ENCODE results near the gene MCC. TPM values are rescaled to one million over a fixed set of nuclear protein-coding genes. Genes with fewer than 3 reads are reported as not detected.

Gene MCC
- polyA plus RNA-seq, 1 donor (not counting 4 experiments of a cell fraction or from before 2014, with no cell fraction given) = 24.6 TPM

DNA sequence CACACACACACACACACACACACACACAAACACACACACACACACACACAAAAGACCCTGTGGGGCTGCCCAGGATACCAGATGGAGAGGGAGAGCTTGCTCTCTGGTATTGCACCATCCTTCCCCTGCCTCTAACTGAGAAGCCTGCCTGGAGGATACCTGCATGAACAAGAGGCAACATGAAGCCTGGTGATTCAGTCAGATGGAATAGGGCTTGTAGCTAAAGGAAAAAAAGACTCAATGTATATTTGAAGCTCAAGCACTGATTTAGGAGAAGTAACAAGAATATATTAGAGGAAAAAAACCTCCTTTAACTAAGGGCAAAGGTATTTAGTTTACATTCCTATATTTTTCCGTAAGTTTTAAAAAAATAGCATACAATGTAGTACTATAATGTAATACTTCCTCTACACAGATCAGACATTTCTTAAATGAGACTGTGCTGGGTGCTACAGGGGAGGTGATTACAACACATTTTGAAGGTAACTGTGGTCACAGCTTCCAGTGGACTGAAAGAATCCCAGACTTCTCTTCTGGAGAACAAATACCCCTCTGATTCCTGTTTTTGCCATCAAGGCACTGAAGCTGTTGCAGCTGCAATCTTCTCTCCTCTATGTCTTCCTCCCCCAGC, 342.4 kb downstream of the MCC start:
- peak overlapping the region; percentile 57 for H3K9ac ChIP-seq (ENCODE audit: control insufficient read depth, extremely low read depth, insufficient read depth, low read length)
- H3K27me3 ChIP-seq (ENCODE audit: control insufficient read depth, extremely low read depth, insufficient read depth, low read length) = no peaks in the 10 kb centered on the region
- H3K9me3 ChIP-seq (ENCODE audit: control insufficient read depth, low read depth, low read length) = no peaks in the 10 kb centered on the region
- peak; percentile 90 for DNase-seq (ENCODE audit: low read depth, low spot score)
- peak; percentile 88 for FAIRE-seq
- no peaks in the 10 kb centered on the region for H4K20me1 ChIP-seq (ENCODE audit: control insufficient read depth, extremely low read depth, insufficient read depth, low read length)
- H3K4me3 ChIP-seq (ENCODE audit: control insufficient read depth in 2 of 3, extremely low read depth in 1 of 3, insufficient read depth in 2 of 3, low read depth in 1 of 3, low read length in 3 of 3) = peak overlapping the region in 1 of 3 experiments; percentile 15
- peaks cover 33% of the 10 kb centered on the region for H3K4me1 ChIP-seq (ENCODE audit: control insufficient read depth, extremely low read depth, insufficient read depth, low read length)
- peak overlapping the region; percentile 82 for H3K4me2 ChIP-seq (ENCODE audit: control insufficient read depth, extremely low read depth, insufficient read depth, low read depth, low read length)
- H3K36me3 ChIP-seq (ENCODE audit: control insufficient read depth in 2 of 2, extremely low read depth in 1 of 2, insufficient read depth in 2 of 2, low read length in 2 of 2) = peaks cover 0 to 2% of the 10 kb centered on the region in 2 experiments
- TF ChIP-seq, protein P1, sequence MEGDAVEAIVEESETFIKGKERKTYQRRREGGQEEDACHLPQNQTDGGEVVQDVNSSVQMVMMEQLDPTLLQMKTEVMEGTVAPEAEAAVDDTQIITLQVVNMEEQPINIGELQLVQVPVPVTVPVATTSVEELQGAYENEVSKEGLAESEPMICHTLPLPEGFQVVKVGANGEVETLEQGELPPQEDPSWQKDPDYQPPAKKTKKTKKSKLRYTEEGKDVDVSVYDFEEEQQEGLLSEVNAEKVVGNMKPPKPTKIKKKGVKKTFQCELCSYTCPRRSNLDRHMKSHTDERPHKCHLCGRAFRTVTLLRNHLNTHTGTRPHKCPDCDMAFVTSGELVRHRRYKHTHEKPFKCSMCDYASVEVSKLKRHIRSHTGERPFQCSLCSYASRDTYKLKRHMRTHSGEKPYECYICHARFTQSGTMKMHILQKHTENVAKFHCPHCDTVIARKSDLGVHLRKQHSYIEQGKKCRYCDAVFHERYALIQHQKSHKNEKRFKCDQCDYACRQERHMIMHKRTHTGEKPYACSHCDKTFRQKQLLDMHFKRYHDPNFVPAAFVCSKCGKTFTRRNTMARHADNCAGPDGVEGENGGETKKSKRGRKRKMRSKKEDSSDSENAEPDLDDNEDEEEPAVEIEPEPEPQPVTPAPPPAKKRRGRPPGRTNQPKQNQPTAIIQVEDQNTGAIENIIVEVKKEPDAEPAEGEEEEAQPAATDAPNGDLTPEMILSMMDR (optimal IDR thresholded peaks at IDR 0.05 in 1 of 3, IDR thresholded peaks at IDR 0.05 in 1 of 3, conservative IDR thresholded peaks at IDR 0.05 in 1 of 3; ENCODE audit: extremely low read depth in 1 of 3, insufficient read depth in 2 of 3, low read length in 3 of 3) = no peak
- TF ChIP-seq EZH2 (IDR thresholded peaks at IDR 0.05; ENCODE audit: low read length) = no peak
- peaks cover 2% of the 10 kb centered on the region for H3K9me1 ChIP-seq (ENCODE audit: control insufficient read depth, extremely low read depth, insufficient read depth, low read length)
- H2AFZ ChIP-seq (ENCODE audit: control insufficient read depth, low read length) = peak overlapping the region; percentile 38
- peaks cover 41% of the 10 kb centered on the region for H3K79me2 ChIP-seq (ENCODE audit: control insufficient read depth, insufficient read depth, low read length)
- dilution Hi-C loops (cut with MboI; ENCODE audit: extremely low pct_ligation_motif_present, low sequenced_read_pairs) = no loop called here
- H3K27ac ChIP-seq (ENCODE audit: control insufficient read depth, insufficient read depth, low read length) = peak overlapping the region; percentile 86

DNA sequence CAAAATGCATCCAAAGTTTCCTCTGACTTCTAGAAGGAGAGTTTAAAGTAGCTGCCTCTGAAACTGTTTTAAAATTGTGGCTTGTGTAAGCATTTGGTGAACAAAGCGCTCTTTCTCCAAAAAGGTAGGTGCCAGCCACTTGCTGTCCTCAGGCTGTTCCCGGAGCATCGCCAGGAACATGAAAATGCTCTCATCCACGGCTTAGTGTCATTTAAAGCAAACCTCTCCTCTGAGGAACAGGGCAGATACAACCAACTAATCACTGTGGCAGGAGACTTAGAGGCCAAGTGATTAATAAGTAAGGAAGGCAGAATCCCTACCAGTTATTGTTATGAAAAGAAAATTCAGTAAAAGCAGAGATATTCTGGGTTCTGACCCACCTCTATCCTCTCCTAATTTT, 346.1 kb downstream of the MCC start:
- no peaks in the 10 kb centered on the region for H4K20me1 ChIP-seq (ENCODE audit: control insufficient read depth, extremely low read depth, insufficient read depth, low read length)
- peak; percentile 62 for FAIRE-seq
- H3K9ac ChIP-seq (ENCODE audit: control insufficient read depth, extremely low read depth, insufficient read depth, low read length) = no peak overlapping the region
- no peak overlapping the region for H3K4me3 ChIP-seq (ENCODE audit: control insufficient read depth in 2 of 3, extremely low read depth in 1 of 3, insufficient read depth in 2 of 3, low read depth in 1 of 3, low read length in 3 of 3)
- TF ChIP-seq, protein P1 (optimal IDR thresholded peaks at IDR 0.05 in 1 of 3, IDR thresholded peaks at IDR 0.05 in 1 of 3, conservative IDR thresholded peaks at IDR 0.05 in 1 of 3; ENCODE audit: extremely low read depth in 1 of 3, insufficient read depth in 2 of 3, low read length in 3 of 3) = no peak
- no peak for TF ChIP-seq EZH2 (IDR thresholded peaks at IDR 0.05; ENCODE audit: low read length)
- no peaks in the 10 kb centered on the region for H3K9me3 ChIP-seq (ENCODE audit: control insufficient read depth, low read depth, low read length)
- no peak overlapping the region for H2AFZ ChIP-seq (ENCODE audit: control insufficient read depth, low read length)
- peaks cover 33% of the 10 kb centered on the region for H3K4me1 ChIP-seq (ENCODE audit: control insufficient read depth, extremely low read depth, insufficient read depth, low read length)
- H3K27me3 ChIP-seq (ENCODE audit: control insufficient read depth, extremely low read depth, insufficient read depth, low read length) = no peaks in the 10 kb centered on the region
- peaks cover 2 to 4% of the 10 kb centered on the region in 2 experiments for H3K36me3 ChIP-seq (ENCODE audit: control insufficient read depth in 2 of 2, extremely low read depth in 1 of 2, insufficient read depth in 2 of 2, low read length in 2 of 2)
- DNase-seq (ENCODE audit: low read depth, low spot score) = peak; percentile 17
- dilution Hi-C loops (cut with MboI; ENCODE audit: extremely low pct_ligation_motif_present, low sequenced_read_pairs) = no loop called here
- H3K9me1 ChIP-seq (ENCODE audit: control insufficient read depth, extremely low read depth, insufficient read depth, low read length) = peaks cover 2% of the 10 kb centered on the region
- peaks cover 45% of the 10 kb centered on the region for H3K79me2 ChIP-seq (ENCODE audit: control insufficient read depth, insufficient read depth, low read length)
- H3K27ac ChIP-seq (ENCODE audit: control insufficient read depth, insufficient read depth, low read length) = peak overlapping the region; percentile 59
- H3K4me2 ChIP-seq (ENCODE audit: control insufficient read depth, extremely low read depth, insufficient read depth, low read depth, low read length) = peak overlapping the region; percentile 41
